ENCODE results near the gene STARD3.

- TF ChIP-seq CTCF (conservative IDR thresholded peaks at IDR 0.05) (no peak), ZFX (IDR thresholded peaks at IDR 0.05) (no peak)
These were observed 41.6 kb downstream of the STARD3 start for GRCh38 chr17:39678340-39679116.

Measured in C4-2B (cell line).